ENCODE results near the gene EXOSC5.

GRCh38 chr19:41373993-41374392 is 23.2 kb downstream of the EXOSC5 start:
- TF ChIP-seq POLR2A (IDR thresholded peaks at IDR 0.05; ENCODE audit: extremely low read depth, insufficient read length) = no peak
- TF ChIP-seq, protein P1, sequence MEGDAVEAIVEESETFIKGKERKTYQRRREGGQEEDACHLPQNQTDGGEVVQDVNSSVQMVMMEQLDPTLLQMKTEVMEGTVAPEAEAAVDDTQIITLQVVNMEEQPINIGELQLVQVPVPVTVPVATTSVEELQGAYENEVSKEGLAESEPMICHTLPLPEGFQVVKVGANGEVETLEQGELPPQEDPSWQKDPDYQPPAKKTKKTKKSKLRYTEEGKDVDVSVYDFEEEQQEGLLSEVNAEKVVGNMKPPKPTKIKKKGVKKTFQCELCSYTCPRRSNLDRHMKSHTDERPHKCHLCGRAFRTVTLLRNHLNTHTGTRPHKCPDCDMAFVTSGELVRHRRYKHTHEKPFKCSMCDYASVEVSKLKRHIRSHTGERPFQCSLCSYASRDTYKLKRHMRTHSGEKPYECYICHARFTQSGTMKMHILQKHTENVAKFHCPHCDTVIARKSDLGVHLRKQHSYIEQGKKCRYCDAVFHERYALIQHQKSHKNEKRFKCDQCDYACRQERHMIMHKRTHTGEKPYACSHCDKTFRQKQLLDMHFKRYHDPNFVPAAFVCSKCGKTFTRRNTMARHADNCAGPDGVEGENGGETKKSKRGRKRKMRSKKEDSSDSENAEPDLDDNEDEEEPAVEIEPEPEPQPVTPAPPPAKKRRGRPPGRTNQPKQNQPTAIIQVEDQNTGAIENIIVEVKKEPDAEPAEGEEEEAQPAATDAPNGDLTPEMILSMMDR (IDR thresholded peaks at IDR 0.05; ENCODE audit: low read depth, low read length) = no peak
